ENCODE data around the gene SKOR2.

- TF ChIP-seq EZH2 (IDR thresholded peaks at IDR 0.05; ENCODE audit: low read depth): no peak
- TF ChIP-seq CTCF (conservative IDR thresholded peaks at IDR 0.05): no peak
These were observed 75.4 kb downstream of the SKOR2 start, which contains the start of gene IER3IP1 for GRCh38 chr18:47175898-47176575.

Data from PC-9 (cell line).